Parathyroid adenoma (tissue), 2 donors: Measurements from ENCODE around the gene TULP4.
"Not testable (repeated sequence)": the region's sequence is repeated elsewhere in the genome, so short reads cannot be mapped to it uniquely, and the experiment has no call there.

Experiments used
- H2AFZ ChIP-seq: fragments of 300-600 bp; sonication (generic); one replicate; pipeline ENCODE4 v1.7.0; 2017; ENCODE audit warnings: antibody characterized with exemption, mild to moderate bottlenecking
- H3K27ac ChIP-seq: fragments of 300-600 bp; sonication (generic); one replicate; pipeline ENCODE4 v1.7.0; 2017
- H3K27me3 ChIP-seq: fragments of 300-600 bp; sonication (generic); one replicate; pipeline ENCODE4 v1.7.0; 2017; ENCODE audit warnings: low read length; ENCODE audit not compliant: control insufficient read depth, insufficient read depth
- H3K36me3 ChIP-seq: fragments of 300-600 bp; sonication (generic); one replicate; pipeline ENCODE4 v1.7.0; 2017; ENCODE audit warnings: low read length; ENCODE audit not compliant: control insufficient read depth, insufficient read depth
- H3K4me1 ChIP-seq: fragments of 300-600 bp; sonication (generic); one replicate; pipeline ENCODE4 v1.7.0; 2017; ENCODE audit warnings: control low read depth
- H3K4me2 ChIP-seq: fragments of 300-600 bp; sonication (generic); one replicate; pipeline ENCODE4 v1.7.0; 2017; ENCODE audit warnings: low read length
- H3K4me3 ChIP-seq: fragments of 300-600 bp; sonication (generic); one replicate; pipeline ENCODE4 v1.7.0; 2017; ENCODE audit warnings: low read depth, low read length
- H3K79me2 ChIP-seq: fragments of 300-600 bp; sonication (generic); one replicate; pipeline ENCODE4 v1.7.0; 2017; ENCODE audit warnings: control low read depth
- H3K9ac ChIP-seq: fragments of 300-600 bp; sonication (generic); one replicate; pipeline ENCODE4 v1.7.0; 2017; ENCODE audit warnings: mild to moderate bottlenecking
- H3K9me3 ChIP-seq: fragments of 300-600 bp; sonication (generic); one replicate; pipeline ENCODE4 v1.7.0; 2017; ENCODE audit warnings: low read length; ENCODE audit not compliant: control insufficient read depth
- CTCF ChIP-seq: fragments of 300-600 bp; sonication (generic); IDR thresholded peaks from one replicate; pipeline ENCODE4 v1.7.0; 2017; ENCODE audit warnings: antibody characterized with exemption, mild to moderate bottlenecking
- donor health status: primary hyperparathyroidism.

Gene TULP4

GRCh38 chr6:158333094-158333493 lies 20.8 kb downstream of the TULP4 start:
- Histone ChIP-seq H3K4me3 (no peak overlapping the region), H3K27ac (no peak overlapping the region), H3K9me3 (no peaks in the 10 kb centered on the region), H3K4me1 (no peaks in the 10 kb centered on the region), H3K9ac (no peak overlapping the region), H3K4me2 (no peak overlapping the region), H3K79me2 (peaks cover 26% of the 10 kb centered on the region), H2AFZ (no peak overlapping the region), H3K27me3 (no peaks in the 10 kb centered on the region), H3K36me3 (no peaks in the 10 kb centered on the region)
- TF ChIP-seq CTCF = no peak

DNA sequence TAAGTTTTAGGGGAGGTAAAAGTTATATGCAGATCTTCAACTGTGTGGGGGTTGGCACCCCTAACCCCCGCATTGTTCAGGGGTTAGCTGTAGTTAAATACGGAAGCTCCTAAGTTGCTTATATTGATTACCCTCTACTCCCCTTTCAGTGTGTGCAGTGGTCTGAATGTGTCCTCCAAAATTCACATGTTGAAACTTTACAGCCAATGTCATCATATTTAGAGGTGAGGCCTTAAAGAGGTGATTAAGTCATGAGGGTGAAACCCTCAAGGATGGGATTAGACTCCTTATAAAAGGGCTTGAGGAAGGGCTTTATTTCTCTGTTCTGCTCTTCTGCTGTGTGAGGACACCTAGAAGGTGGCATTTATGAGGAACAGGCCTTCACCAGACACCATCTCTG lies 22.3 kb downstream of the TULP4 start:
- Histone ChIP-seq H3K9ac (no peak overlapping the region), H3K4me1 (no peaks in the 10 kb centered on the region), H3K9me3 (no peaks in the 10 kb centered on the region), H3K4me3 (no peak overlapping the region), H3K4me2 (no peak overlapping the region), H3K27ac (no peak overlapping the region), H2AFZ (no peak overlapping the region), H3K27me3 (no peaks in the 10 kb centered on the region), H3K79me2 (peaks cover 31% of the 10 kb centered on the region), H3K36me3 (no peaks in the 10 kb centered on the region)
- TF ChIP-seq CTCF = no peak

GRCh38 chr6:158337332-158337731 lies 25.1 kb downstream of the TULP4 start:
- no peaks in the 10 kb centered on the region for H3K9me3 ChIP-seq
- no peak overlapping the region for H3K4me3 ChIP-seq
- H3K4me2 ChIP-seq = no peak overlapping the region
- no peak overlapping the region for H2AFZ ChIP-seq
- H3K4me1 ChIP-seq = peaks cover 5% of the 10 kb centered on the region
- no peak overlapping the region for H3K9ac ChIP-seq
- no peak for TF ChIP-seq CTCF
- H3K36me3 ChIP-seq = no peaks in the 10 kb centered on the region
- no peaks in the 10 kb centered on the region for H3K27me3 ChIP-seq
- H3K79me2 ChIP-seq = peaks cover 24% of the 10 kb centered on the region
- H3K27ac ChIP-seq = no peak overlapping the region

DNA sequence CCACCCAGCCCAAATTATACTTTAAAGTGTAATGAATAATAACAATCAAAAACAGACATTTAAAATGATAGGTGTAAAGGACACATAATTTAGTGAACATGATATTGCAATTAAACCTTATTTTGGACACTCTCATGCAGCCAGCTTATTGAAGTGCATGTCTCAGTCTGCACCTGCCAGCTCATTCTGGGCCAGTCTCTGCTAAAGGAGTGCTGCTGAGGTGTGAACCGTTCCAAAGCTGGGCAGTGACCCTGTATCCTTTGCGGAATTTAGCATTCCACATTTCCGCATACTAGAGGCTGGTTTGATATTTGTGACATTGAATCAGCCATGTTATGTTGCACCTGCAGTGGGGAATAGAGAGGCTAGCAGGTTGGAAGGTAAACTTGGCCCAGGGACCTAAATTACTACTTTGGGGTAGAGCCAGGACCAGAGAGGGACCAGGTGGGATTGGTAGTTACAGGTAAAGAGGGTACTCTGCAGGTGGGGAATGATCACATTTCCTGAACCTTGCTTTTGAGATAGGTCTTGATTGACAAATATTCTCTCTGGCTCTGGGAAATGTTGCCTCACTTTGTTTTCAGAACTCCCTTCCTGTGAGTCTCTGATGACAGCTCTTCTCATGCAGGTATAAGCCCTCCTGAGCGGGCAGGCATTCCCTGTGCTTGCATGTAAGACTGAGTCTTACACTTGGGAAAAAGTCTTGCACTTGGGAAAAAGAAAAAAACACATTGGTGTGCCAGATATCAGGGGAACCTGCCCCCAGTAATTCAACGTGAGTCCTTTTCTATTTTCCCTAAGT lies 26.2 kb downstream of the TULP4 start:
- H3K79me2 ChIP-seq = peaks cover 14% of the 10 kb centered on the region
- peaks cover 5% of the 10 kb centered on the region for H3K4me1 ChIP-seq
- H3K9me3 ChIP-seq = no peaks in the 10 kb centered on the region
- no peak overlapping the region for H3K4me2 ChIP-seq
- no peak overlapping the region for H3K4me3 ChIP-seq
- no peak overlapping the region for H3K9ac ChIP-seq
- H2AFZ ChIP-seq = no peak overlapping the region
- H3K27me3 ChIP-seq = no peaks in the 10 kb centered on the region
- no peaks in the 10 kb centered on the region for H3K36me3 ChIP-seq
- TF ChIP-seq CTCF = no peak
- no peak overlapping the region for H3K27ac ChIP-seq

- not testable (repeated sequence) for H3K36me3 ChIP-seq, H3K9ac ChIP-seq, H3K4me1 ChIP-seq, H3K4me3 ChIP-seq, H2AFZ ChIP-seq, H3K4me2 ChIP-seq, H3K27me3 ChIP-seq, H3K27ac ChIP-seq, H3K9me3 ChIP-seq
- peaks cover 14% of the 10 kb centered on the region for H3K79me2 ChIP-seq
These were observed 26.9 kb downstream of the TULP4 start for GRCh38 chr6:158339197-158339596.
